Cardiac fibroblast (primary cell): Measurements from ENCODE around the gene XPC.

Experiments
- DNase-seq, 2 donors: peaks; one replicate each; pipeline versions ENCODE4 v3.0.0 to v3.0.0-alpha.2; 2010; ENCODE audit warnings: low read depth in 2 of 2
- H3K4me3 ChIP-seq, 2 donors: replicated peaks in 1 of 2; 1 replicate in 1 of 2; 2 replicates in 1 of 2; pipeline ENCODE4 v1.5.1; 2011; ENCODE audit warnings: low read depth in 2 of 2, low read length in 2 of 2, mild to moderate bottlenecking in 2 of 2, moderate library complexity in 1 of 2
- CTCF ChIP-seq: IDR thresholded peaks from one replicate; pipeline ENCODE4 v1.5.1; 2011; ENCODE audit warnings: low read depth, mild to moderate bottlenecking, low read length, inconsistent platforms

Gene XPC

GRCh38 chr3:14222457-14222856 is 44.1 kb upstream of the XPC start:
- no peak for TF ChIP-seq CTCF
- no peak overlapping the region for H3K4me3 ChIP-seq
- DNase-seq, result peak; percentile 22 to 59

- TF ChIP-seq CTCF, result no peak
- H3K4me3 ChIP-seq, result no peak overlapping the region
- no peak for DNase-seq
These were observed 43.5 kb upstream of the XPC start for GRCh38 chr3:14221902-14222301.

GRCh38 chr3:14220933-14221332 is 42.5 kb upstream of the XPC start:
- H3K4me3 ChIP-seq, result no peak overlapping the region
- TF ChIP-seq CTCF, result no peak
- no peak for DNase-seq

- no peak overlapping the region for H3K4me3 ChIP-seq
- DNase-seq, result no peak
- no peak for TF ChIP-seq CTCF
These were observed 40.0 kb upstream of the XPC start for GRCh38 chr3:14218355-14218754.

- TF ChIP-seq CTCF, result peak; percentile 57
- DNase-seq, result peak; percentile 26 to 71
- H3K4me3 ChIP-seq, result peak overlapping the region in 1 of 2 donors; percentile 11
These were observed 38.1 kb upstream of the XPC start for GRCh38 chr3:14216257-14217048.

GRCh38 chr3:14214764-14215163 is 36.4 kb upstream of the XPC start:
- no peak for DNase-seq
- TF ChIP-seq CTCF, result no peak
- H3K4me3 ChIP-seq, result no peak overlapping the region
